Stimulated activated CD8-positive, alpha-beta memory T cell treated with anti-CD3 and anti-CD28 coated beads, Interleukin-7, amount 100 ng/mL, for 48 hours (primary cell): ENCODE measurements around the gene NPHS1.

Experiments
- DNase-seq, 2 donors: peaks; one replicate each; pipeline ENCODE4 v3.0.0-alpha.2; 2020; ENCODE audit warnings: low read depth in 1 of 2; ENCODE audit errors: extremely low read depth in 1 of 2

The NPHS1 gene

GRCh38 chr19:35789978-35790944, 62.0 kb downstream of the NPHS1 start:
- DNase-seq = no peak

- DNase-seq = no peak
Observed at GRCh38 chr19:35789195-35789977, 62.9 kb downstream of the NPHS1 start.

- DNase-seq = no peak
Observed at GRCh38 chr19:35788205-35788960, 63.9 kb downstream of the NPHS1 start.

GRCh38 chr19:35787227-35787799, 65.0 kb downstream of the NPHS1 start:
- DNase-seq = no peak

GRCh38 chr19:35786299-35787160, 65.8 kb downstream of the NPHS1 start:
- DNase-seq = no peak

- no peak for DNase-seq
Observed at GRCh38 chr19:35785339-35785627, 67.0 kb downstream of the NPHS1 start.

GRCh38 chr19:35784503-35785338, 67.6 kb downstream of the NPHS1 start:
- no peak for DNase-seq

GRCh38 chr19:35783469-35784434, 68.6 kb downstream of the NPHS1 start:
- no peak for DNase-seq

- no peak for DNase-seq
Observed at GRCh38 chr19:35782589-35782988, 69.7 kb downstream of the NPHS1 start.

- DNase-seq = no peak
Observed at GRCh38 chr19:35781650-35782049, 70.7 kb downstream of the NPHS1 start.

- no peak for DNase-seq
Observed at GRCh38 chr19:35780717-35781116, 71.6 kb downstream of the NPHS1 start.

GRCh38 chr19:35780058-35780457, 72.2 kb downstream of the NPHS1 start:
- no peak for DNase-seq

- DNase-seq = no peak
Observed at GRCh38 chr19:35779033-35779432, 73.3 kb downstream of the NPHS1 start.

- DNase-seq = no peak
Observed at GRCh38 chr19:35777961-35778360, 74.3 kb downstream of the NPHS1 start.

GRCh38 chr19:35777086-35777841, 75.0 kb downstream of the NPHS1 start:
- DNase-seq = no peak

GRCh38 chr19:35776102-35776788, 76.1 kb downstream of the NPHS1 start:
- no peak for DNase-seq
